ENCODE measurements around the gene PSMB10.

The PSMB10 gene

GRCh38 chr16:67926181-67926750, 10.4 kb downstream of the PSMB10 start (continued):
- TF ChIP-seq ZNF529 (tag by site-specific recombination; IDR thresholded peaks at IDR 0.05; ENCODE audit: insufficient replicate concordance) (no peak), FEZF1 (tag by site-specific recombination; IDR thresholded peaks at IDR 0.05) (no peak; the same call in 1 of the 2 replicates), ZNF501 (tag by site-specific recombination; IDR thresholded peaks at IDR 0.05) (no peak), ZNF335 (tag by site-specific recombination; conservative IDR thresholded peaks at IDR 0.05) (peak; percentile 70), ZNF692 (tag by site-specific recombination; IDR thresholded peaks at IDR 0.05) (peak; percentile 40; the same call in 1 of the 2 replicates), ZNF155 (tag by site-specific recombination; IDR thresholded peaks at IDR 0.05) (no peak), ZNF843 (tag by site-specific recombination; IDR thresholded peaks at IDR 0.05) (0 out of 2 replicates have a peak, but pooled peaks have one; percentile 24), ZNF518A (tag by site-specific recombination; conservative IDR thresholded peaks at IDR 0.05; ENCODE audit: low read depth) (no peak), SP7 (tag by site-specific recombination; IDR thresholded peaks at IDR 0.05) (peak; percentile 76), ZNF561 (tag by site-specific recombination; IDR thresholded peaks at IDR 0.05; ENCODE audit: borderline replicate concordance) (peak; percentile 68; the same call in 1 of the 2 replicates), ZNF19 (tag by site-specific recombination; IDR thresholded peaks at IDR 0.05; ENCODE audit: low read depth) (no peak), ZNF629 (tag by site-specific recombination; IDR thresholded peaks at IDR 0.05) (peak; percentile 70; the same call in 1 of the 2 replicates), ZNF558 (tag by site-specific recombination; IDR thresholded peaks at IDR 0.05) (no peak), ZBTB20 (tag by site-specific recombination; IDR thresholded peaks at IDR 0.05) (peak; percentile 83), ZNF324 (tag by site-specific recombination; IDR thresholded peaks at IDR 0.05) (no peak), ZEB2 (tag by site-specific recombination; IDR thresholded peaks at IDR 0.05) (peak; percentile 78; the same call in 1 of the 2 replicates), ZXDB (tag by site-specific recombination; IDR thresholded peaks at IDR 0.05) (peak; percentile 49; the same call in 1 of the 2 replicates), PRDM4 (tag by site-specific recombination; IDR thresholded peaks at IDR 0.05) (no peak)
- TF ChIP-seq, protein P1, sequence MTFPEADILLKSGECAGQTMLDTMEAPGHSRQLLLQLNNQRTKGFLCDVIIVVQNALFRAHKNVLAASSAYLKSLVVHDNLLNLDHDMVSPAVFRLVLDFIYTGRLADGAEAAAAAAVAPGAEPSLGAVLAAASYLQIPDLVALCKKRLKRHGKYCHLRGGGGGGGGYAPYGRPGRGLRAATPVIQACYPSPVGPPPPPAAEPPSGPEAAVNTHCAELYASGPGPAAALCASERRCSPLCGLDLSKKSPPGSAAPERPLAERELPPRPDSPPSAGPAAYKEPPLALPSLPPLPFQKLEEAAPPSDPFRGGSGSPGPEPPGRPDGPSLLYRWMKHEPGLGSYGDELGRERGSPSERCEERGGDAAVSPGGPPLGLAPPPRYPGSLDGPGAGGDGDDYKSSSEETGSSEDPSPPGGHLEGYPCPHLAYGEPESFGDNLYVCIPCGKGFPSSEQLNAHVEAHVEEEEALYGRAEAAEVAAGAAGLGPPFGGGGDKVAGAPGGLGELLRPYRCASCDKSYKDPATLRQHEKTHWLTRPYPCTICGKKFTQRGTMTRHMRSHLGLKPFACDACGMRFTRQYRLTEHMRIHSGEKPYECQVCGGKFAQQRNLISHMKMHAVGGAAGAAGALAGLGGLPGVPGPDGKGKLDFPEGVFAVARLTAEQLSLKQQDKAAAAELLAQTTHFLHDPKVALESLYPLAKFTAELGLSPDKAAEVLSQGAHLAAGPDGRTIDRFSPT (tag by site-specific recombination; IDR thresholded peaks at IDR 0.05) = peak; percentile 70; the same call in 1 of the 2 replicates
- TF ChIP-seq, protein P2, sequence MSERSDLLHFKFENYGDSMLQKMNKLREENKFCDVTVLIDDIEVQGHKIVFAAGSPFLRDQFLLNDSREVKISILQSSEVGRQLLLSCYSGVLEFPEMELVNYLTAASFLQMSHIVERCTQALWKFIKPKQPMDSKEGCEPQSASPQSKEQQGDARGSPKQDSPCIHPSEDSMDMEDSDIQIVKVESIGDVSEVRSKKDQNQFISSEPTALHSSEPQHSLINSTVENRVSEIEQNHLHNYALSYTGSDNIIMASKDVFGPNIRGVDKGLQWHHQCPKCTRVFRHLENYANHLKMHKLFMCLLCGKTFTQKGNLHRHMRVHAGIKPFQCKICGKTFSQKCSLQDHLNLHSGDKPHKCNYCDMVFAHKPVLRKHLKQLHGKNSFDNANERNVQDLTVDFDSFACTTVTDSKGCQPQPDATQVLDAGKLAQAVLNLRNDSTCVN (tag by site-specific recombination; optimal IDR thresholded peaks at IDR 0.05) = peak; percentile 26
- TF ChIP-seq, protein P3, sequence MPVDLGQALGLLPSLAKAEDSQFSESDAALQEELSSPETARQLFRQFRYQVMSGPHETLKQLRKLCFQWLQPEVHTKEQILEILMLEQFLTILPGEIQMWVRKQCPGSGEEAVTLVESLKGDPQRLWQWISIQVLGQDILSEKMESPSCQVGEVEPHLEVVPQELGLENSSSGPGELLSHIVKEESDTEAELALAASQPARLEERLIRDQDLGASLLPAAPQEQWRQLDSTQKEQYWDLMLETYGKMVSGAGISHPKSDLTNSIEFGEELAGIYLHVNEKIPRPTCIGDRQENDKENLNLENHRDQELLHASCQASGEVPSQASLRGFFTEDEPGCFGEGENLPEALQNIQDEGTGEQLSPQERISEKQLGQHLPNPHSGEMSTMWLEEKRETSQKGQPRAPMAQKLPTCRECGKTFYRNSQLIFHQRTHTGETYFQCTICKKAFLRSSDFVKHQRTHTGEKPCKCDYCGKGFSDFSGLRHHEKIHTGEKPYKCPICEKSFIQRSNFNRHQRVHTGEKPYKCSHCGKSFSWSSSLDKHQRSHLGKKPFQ (tag by site-specific recombination; IDR thresholded peaks at IDR 0.05) = no peak
- TF ChIP-seq, protein P4, sequence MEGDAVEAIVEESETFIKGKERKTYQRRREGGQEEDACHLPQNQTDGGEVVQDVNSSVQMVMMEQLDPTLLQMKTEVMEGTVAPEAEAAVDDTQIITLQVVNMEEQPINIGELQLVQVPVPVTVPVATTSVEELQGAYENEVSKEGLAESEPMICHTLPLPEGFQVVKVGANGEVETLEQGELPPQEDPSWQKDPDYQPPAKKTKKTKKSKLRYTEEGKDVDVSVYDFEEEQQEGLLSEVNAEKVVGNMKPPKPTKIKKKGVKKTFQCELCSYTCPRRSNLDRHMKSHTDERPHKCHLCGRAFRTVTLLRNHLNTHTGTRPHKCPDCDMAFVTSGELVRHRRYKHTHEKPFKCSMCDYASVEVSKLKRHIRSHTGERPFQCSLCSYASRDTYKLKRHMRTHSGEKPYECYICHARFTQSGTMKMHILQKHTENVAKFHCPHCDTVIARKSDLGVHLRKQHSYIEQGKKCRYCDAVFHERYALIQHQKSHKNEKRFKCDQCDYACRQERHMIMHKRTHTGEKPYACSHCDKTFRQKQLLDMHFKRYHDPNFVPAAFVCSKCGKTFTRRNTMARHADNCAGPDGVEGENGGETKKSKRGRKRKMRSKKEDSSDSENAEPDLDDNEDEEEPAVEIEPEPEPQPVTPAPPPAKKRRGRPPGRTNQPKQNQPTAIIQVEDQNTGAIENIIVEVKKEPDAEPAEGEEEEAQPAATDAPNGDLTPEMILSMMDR (tag by site-specific recombination; IDR thresholded peaks at IDR 0.05) = peak; percentile 43
- TF ChIP-seq, protein P5, sequence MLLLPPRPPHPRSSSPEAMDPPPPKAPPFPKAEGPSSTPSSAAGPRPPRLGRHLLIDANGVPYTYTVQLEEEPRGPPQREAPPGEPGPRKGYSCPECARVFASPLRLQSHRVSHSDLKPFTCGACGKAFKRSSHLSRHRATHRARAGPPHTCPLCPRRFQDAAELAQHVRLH (tag by site-specific recombination; IDR thresholded peaks at IDR 0.05) = peak; percentile 53; the same call in 1 of the 2 replicates
